GM18526 (cell line): ENCODE results near the gene TMEM87B.

Source experiments
- POLR2A ChIP-seq: IDR thresholded peaks from 3 replicates; pipeline ENCODE4 v1.6.1; 2011; ENCODE audit not compliant: insufficient read length; ENCODE audit errors: extremely low read depth

Gene TMEM87B

GRCh38 chr2:112150851-112151250, 95.8 kb downstream of the TMEM87B start:
- TF ChIP-seq POLR2A: no peak

- TF ChIP-seq POLR2A: no peak
These were observed 96.2 kb downstream of the TMEM87B start for GRCh38 chr2:112151271-112151670.

GRCh38 chr2:112151701-112152440, 96.8 kb downstream of the TMEM87B start:
- no peak for TF ChIP-seq POLR2A

GRCh38 chr2:112152476-112153178, 97.6 kb downstream of the TMEM87B start:
- no peak for TF ChIP-seq POLR2A

GRCh38 chr2:112153179-112153490, 98.1 kb downstream of the TMEM87B start:
- TF ChIP-seq POLR2A: no peak

GRCh38 chr2:112153501-112153900, 98.4 kb downstream of the TMEM87B start:
- TF ChIP-seq POLR2A: no peak

- no peak for TF ChIP-seq POLR2A
These were observed 99.4 kb downstream of the TMEM87B start for GRCh38 chr2:112154246-112155117.

GRCh38 chr2:112155331-112156151, 100.5 kb downstream of the TMEM87B start:
- TF ChIP-seq POLR2A: no peak

- no peak for TF ChIP-seq POLR2A
These were observed 101.3 kb downstream of the TMEM87B start for GRCh38 chr2:112156152-112156986.

- no peak for TF ChIP-seq POLR2A
These were observed 102.4 kb downstream of the TMEM87B start for GRCh38 chr2:112157472-112157871.

- TF ChIP-seq POLR2A: no peak
These were observed 104.4 kb downstream of the TMEM87B start for GRCh38 chr2:112159454-112159921.

- no peak for TF ChIP-seq POLR2A
These were observed 105.5 kb downstream of the TMEM87B start for GRCh38 chr2:112160283-112161250.
